Stimulated activated naive CD8-positive, alpha-beta T cell treated with anti-CD3 and anti-CD28 coated beads, Interleukin-15, Interleukin-2, amounts not matched to agents 100 ng/mL and 50 ng/mL, for 24 hours (primary cell): Measurements from ENCODE around the gene WDR87.

ENCODE experiments used
- H3K27ac Mint-ChIP-seq: one replicate; pipeline ENCODE4 v1.8.0; 2021; ENCODE audit warnings: mild to moderate bottlenecking, mixed read lengths
- H3K27me3 Mint-ChIP-seq: one replicate; pipeline ENCODE4 v1.8.0; 2021; ENCODE audit warnings: mixed read lengths
- H3K36me3 Mint-ChIP-seq: one replicate; pipeline ENCODE4 v1.8.0; 2021; ENCODE audit warnings: low read depth, mixed read lengths
- H3K4me1 Mint-ChIP-seq: one replicate; pipeline ENCODE4 v1.8.0; 2021; ENCODE audit warnings: low read depth, mixed read lengths
- H3K4me3 Mint-ChIP-seq: one replicate; pipeline ENCODE4 v1.8.0; 2021; ENCODE audit warnings: mild to moderate bottlenecking, mixed read lengths
- H3K9me3 Mint-ChIP-seq: one replicate; pipeline ENCODE4 v1.8.0; 2021; ENCODE audit warnings: mixed read lengths

Gene WDR87

GRCh38 chr19:37914908-37915307 is 8.5 kb upstream of the WDR87 start:
- H3K4me1 Mint-ChIP-seq: peaks cover 38% of the 10 kb centered on the region
- H3K27ac Mint-ChIP-seq: peak overlapping the region; percentile 52

GRCh38 chr19:37909661-37910199 is 3.3 kb upstream of the WDR87 start:
- H3K4me3 Mint-ChIP-seq: no peak overlapping the region
- H3K4me1 Mint-ChIP-seq: peaks cover 52% of the 10 kb centered on the region
- H3K27me3 Mint-ChIP-seq: no peaks in the 10 kb centered on the region
- H3K9me3 Mint-ChIP-seq: no peaks in the 10 kb centered on the region
- no peaks in the 10 kb centered on the region for H3K36me3 Mint-ChIP-seq
- H3K27ac Mint-ChIP-seq: no peak overlapping the region

More at GRCh38 chr19:37914908-37915307, 8.5 kb upstream of the WDR87 start:
- Mint-ChIP-seq H3K9me3 (no peaks in the 10 kb centered on the region), H3K36me3 (peaks cover 11% of the 10 kb centered on the region), H3K27me3 (no peaks in the 10 kb centered on the region), H3K4me3 (no peak overlapping the region)

- peak overlapping the region; percentile 72 for H3K27ac Mint-ChIP-seq
- no peaks in the 10 kb centered on the region for H3K9me3 Mint-ChIP-seq
- H3K4me1 Mint-ChIP-seq: peaks cover 46% of the 10 kb centered on the region
These were observed 1.5 kb upstream of the WDR87 start for GRCh38 chr19:37907735-37908455.

GRCh38 chr19:37906869-37907734 is 708 bp upstream of the WDR87 start, which contains the start of gene SIPA1L3:
SIPA1L3 (plus strand) TSS chr19:37907208; CDS start chr19:38081566, 174,358 bp downstream.
- H3K27ac Mint-ChIP-seq: peak within 1 kb of the TSS; percentile 85
- peaks cover 39% of the 10 kb centered on the region for H3K4me1 Mint-ChIP-seq
- H3K27me3 Mint-ChIP-seq: no peaks in the 10 kb centered on the region
- H3K9me3 Mint-ChIP-seq: no peaks in the 10 kb centered on the region
- H3K4me3 Mint-ChIP-seq: peak within 1 kb of the TSS; percentile 86
- H3K36me3 Mint-ChIP-seq: no peaks in the 10 kb centered on the region

More at GRCh38 chr19:37907735-37908455, 1.5 kb upstream of the WDR87 start:
- Mint-ChIP-seq H3K4me3 (peak overlapping the region; percentile 86), H3K27me3 (no peaks in the 10 kb centered on the region), H3K36me3 (no peaks in the 10 kb centered on the region)

GRCh38 chr19:37903096-37903495 is 3.3 kb downstream of the WDR87 start:
- Mint-ChIP-seq H3K27me3 (no peaks in the 10 kb centered on the region), H3K27ac (no peak overlapping the region), H3K4me1 (peaks cover 17% of the 10 kb centered on the region), H3K9me3 (no peaks in the 10 kb centered on the region), H3K36me3 (no peaks in the 10 kb centered on the region), H3K4me3 (no peak overlapping the region)

GRCh38 chr19:37902668-37903067 is 3.7 kb downstream of the WDR87 start:
- H3K36me3 Mint-ChIP-seq: no peaks in the 10 kb centered on the region
- H3K9me3 Mint-ChIP-seq: no peaks in the 10 kb centered on the region
- H3K27me3 Mint-ChIP-seq: no peaks in the 10 kb centered on the region
- no peak overlapping the region for H3K27ac Mint-ChIP-seq
- no peak overlapping the region for H3K4me3 Mint-ChIP-seq
- peaks cover 13% of the 10 kb centered on the region for H3K4me1 Mint-ChIP-seq

- no peaks in the 10 kb centered on the region for H3K9me3 Mint-ChIP-seq
- H3K4me1 Mint-ChIP-seq: peaks cover 3% of the 10 kb centered on the region
- no peaks in the 10 kb centered on the region for H3K27me3 Mint-ChIP-seq
- H3K4me3 Mint-ChIP-seq: no peak overlapping the region
- H3K36me3 Mint-ChIP-seq: no peaks in the 10 kb centered on the region
- no peak overlapping the region for H3K27ac Mint-ChIP-seq
These were observed 6.4 kb downstream of the WDR87 start for GRCh38 chr19:37899966-37900365.

- Mint-ChIP-seq H3K9me3 (no peaks in the 10 kb centered on the region), H3K27me3 (no peaks in the 10 kb centered on the region), H3K4me3 (no peak overlapping the region), H3K36me3 (no peaks in the 10 kb centered on the region), H3K27ac (no peak overlapping the region), H3K4me1 (peaks cover 3% of the 10 kb centered on the region)
These were observed 6.9 kb downstream of the WDR87 start for GRCh38 chr19:37899453-37899852.

GRCh38 chr19:37896180-37896579 is 10.2 kb downstream of the WDR87 start:
- no peaks in the 10 kb centered on the region for H3K9me3 Mint-ChIP-seq
- peaks cover 16% of the 10 kb centered on the region for H3K27me3 Mint-ChIP-seq
- H3K36me3 Mint-ChIP-seq: no peaks in the 10 kb centered on the region
- H3K4me3 Mint-ChIP-seq: no peak overlapping the region
- no peak overlapping the region for H3K27ac Mint-ChIP-seq
- H3K4me1 Mint-ChIP-seq: peaks cover 3% of the 10 kb centered on the region

- peaks cover 3% of the 10 kb centered on the region for H3K4me1 Mint-ChIP-seq
- no peak overlapping the region for H3K27ac Mint-ChIP-seq
- H3K36me3 Mint-ChIP-seq: no peaks in the 10 kb centered on the region
- no peaks in the 10 kb centered on the region for H3K9me3 Mint-ChIP-seq
- H3K27me3 Mint-ChIP-seq: peaks cover 16% of the 10 kb centered on the region
- H3K4me3 Mint-ChIP-seq: no peak overlapping the region
These were observed 12.4 kb downstream of the WDR87 start for GRCh38 chr19:37893845-37894575.

GRCh38 chr19:37886571-37886970 is 19.8 kb downstream of the WDR87 start:
- Mint-ChIP-seq H3K4me1 (no peaks in the 10 kb centered on the region), H3K36me3 (no peaks in the 10 kb centered on the region), H3K9me3 (peaks cover 13% of the 10 kb centered on the region), H3K4me3 (no peak overlapping the region), H3K27ac (no peak overlapping the region), H3K27me3 (peaks cover 6% of the 10 kb centered on the region)

GRCh38 chr19:37885392-37885791 is 21.0 kb downstream of the WDR87 start:
- peaks cover 13% of the 10 kb centered on the region for H3K9me3 Mint-ChIP-seq
- no peak overlapping the region for H3K27ac Mint-ChIP-seq
- no peak overlapping the region for H3K4me3 Mint-ChIP-seq
- peaks cover 4% of the 10 kb centered on the region for H3K27me3 Mint-ChIP-seq
- H3K4me1 Mint-ChIP-seq: no peaks in the 10 kb centered on the region
- no peaks in the 10 kb centered on the region for H3K36me3 Mint-ChIP-seq

- H3K4me1 Mint-ChIP-seq: no peaks in the 10 kb centered on the region
These were observed 29.2 kb downstream of the WDR87 start for GRCh38 chr19:37877147-37877546.

GRCh38 chr19:37876032-37876431 is 30.4 kb downstream of the WDR87 start:
- Mint-ChIP-seq H3K4me3 (no peak overlapping the region), H3K27me3 (no peaks in the 10 kb centered on the region), H3K4me1 (no peaks in the 10 kb centered on the region), H3K9me3 (no peaks in the 10 kb centered on the region), H3K36me3 (no peaks in the 10 kb centered on the region), H3K27ac (no peak overlapping the region)

More at GRCh38 chr19:37877147-37877546, 29.2 kb downstream of the WDR87 start:
- H3K36me3 Mint-ChIP-seq: no peaks in the 10 kb centered on the region
- H3K27me3 Mint-ChIP-seq: no peaks in the 10 kb centered on the region
- no peak overlapping the region for H3K4me3 Mint-ChIP-seq
- H3K9me3 Mint-ChIP-seq: no peaks in the 10 kb centered on the region
- H3K27ac Mint-ChIP-seq: no peak overlapping the region
